OCI-LY7 (cell line): ENCODE data around the gene SARM1.

Experiments used
- CTCF ChIP-seq: fragments of 200-600 bp; sonication (generic); conservative IDR thresholded peaks from 2 replicates; pipeline ENCODE4 v1.5.1; 2014; ENCODE audit warnings: mild to moderate bottlenecking, antibody characterized with exemption, low read length, moderate library complexity, mixed read lengths
- EZH2phosphoT487 ChIP-seq: fragments of 200-600 bp; sonication (generic); IDR thresholded peaks from 2 replicates; pipeline ENCODE4 v1.6.1; 2018; ENCODE audit warnings: low read depth, borderline replicate concordance, mild to moderate bottlenecking, mixed run types, antibody characterized with exemption, low read length, moderate library complexity, mixed read lengths

GRCh38 chr17:28334666-28335200, 36.8 kb upstream of the SARM1 start:
- TF ChIP-seq CTCF (no peak), EZH2phosphoT487 (no peak)
